Nephron progenitor cell (in vitro differentiated cells): ENCODE results near the gene CD200R1L.

Experiments
- DNase-seq: peaks from one replicate; pipeline ENCODE4 v3.0.0; 2021
- H3K27ac Mint-ChIP-seq: 2 replicates; pipeline ENCODE4 v1.8.0; 2021; ENCODE audit warnings: mild to moderate bottlenecking, moderate library complexity, mixed read lengths
- H3K27me3 Mint-ChIP-seq: 2 replicates; pipeline ENCODE4 v1.8.0; 2021; ENCODE audit warnings: mild to moderate bottlenecking, low read depth, mixed read lengths; ENCODE audit not compliant: poor library complexity
- H3K36me3 Mint-ChIP-seq: 2 replicates; pipeline ENCODE4 v1.8.0; 2021; ENCODE audit warnings: low read depth, mixed read lengths
- H3K4me1 Mint-ChIP-seq: 2 replicates; pipeline ENCODE4 v1.8.0; 2021; ENCODE audit warnings: mixed read lengths
- H3K4me3 Mint-ChIP-seq: 2 replicates; pipeline ENCODE4 v1.8.0; 2021; ENCODE audit warnings: mild to moderate bottlenecking, moderate library complexity, mixed read lengths
- H3K9me3 Mint-ChIP-seq: 2 replicates; pipeline ENCODE4 v1.8.0; 2021; ENCODE audit warnings: mild to moderate bottlenecking, moderate library complexity, mixed read lengths
- TF ChIP-seq, protein P1 (sequence below): fragments of 200-600 bp; sonication (generic); IDR thresholded peaks from 2 replicates; pipeline ENCODE4 v1.5.0; 2021; ENCODE audit warnings: antibody characterized with exemption

CD200R1L gene

DNA sequence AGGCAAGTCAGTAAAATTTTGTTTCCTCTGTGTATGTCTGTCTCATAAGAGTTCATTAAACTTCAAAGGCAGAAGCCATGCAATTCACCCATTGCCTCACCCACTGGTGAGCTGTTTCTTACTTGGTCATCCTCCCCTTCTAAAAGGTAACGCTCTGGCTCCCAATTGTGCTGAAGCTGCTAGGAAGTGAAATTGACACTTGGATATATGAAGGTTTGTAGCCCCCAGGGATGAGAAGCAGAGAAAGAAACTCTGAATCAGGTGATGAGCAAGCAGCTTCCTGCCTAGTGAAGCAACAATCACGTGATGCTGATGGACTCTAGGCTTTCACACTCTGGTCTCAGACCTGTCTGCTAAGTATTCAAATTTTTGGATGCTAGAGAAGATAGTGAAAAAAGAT is 70.7 kb downstream of the CD200R1L start:
- Mint-ChIP-seq H3K4me3 (no peak overlapping the region), H3K27ac (no peak overlapping the region), H3K9me3 (no peaks in the 10 kb centered on the region), H3K36me3 (no peaks in the 10 kb centered on the region), H3K27me3 (peaks cover 14% of the 10 kb centered on the region), H3K4me1 (no peaks in the 10 kb centered on the region)
- TF ChIP-seq, protein P1, sequence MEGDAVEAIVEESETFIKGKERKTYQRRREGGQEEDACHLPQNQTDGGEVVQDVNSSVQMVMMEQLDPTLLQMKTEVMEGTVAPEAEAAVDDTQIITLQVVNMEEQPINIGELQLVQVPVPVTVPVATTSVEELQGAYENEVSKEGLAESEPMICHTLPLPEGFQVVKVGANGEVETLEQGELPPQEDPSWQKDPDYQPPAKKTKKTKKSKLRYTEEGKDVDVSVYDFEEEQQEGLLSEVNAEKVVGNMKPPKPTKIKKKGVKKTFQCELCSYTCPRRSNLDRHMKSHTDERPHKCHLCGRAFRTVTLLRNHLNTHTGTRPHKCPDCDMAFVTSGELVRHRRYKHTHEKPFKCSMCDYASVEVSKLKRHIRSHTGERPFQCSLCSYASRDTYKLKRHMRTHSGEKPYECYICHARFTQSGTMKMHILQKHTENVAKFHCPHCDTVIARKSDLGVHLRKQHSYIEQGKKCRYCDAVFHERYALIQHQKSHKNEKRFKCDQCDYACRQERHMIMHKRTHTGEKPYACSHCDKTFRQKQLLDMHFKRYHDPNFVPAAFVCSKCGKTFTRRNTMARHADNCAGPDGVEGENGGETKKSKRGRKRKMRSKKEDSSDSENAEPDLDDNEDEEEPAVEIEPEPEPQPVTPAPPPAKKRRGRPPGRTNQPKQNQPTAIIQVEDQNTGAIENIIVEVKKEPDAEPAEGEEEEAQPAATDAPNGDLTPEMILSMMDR: no peak
- DNase-seq: no peak

DNA sequence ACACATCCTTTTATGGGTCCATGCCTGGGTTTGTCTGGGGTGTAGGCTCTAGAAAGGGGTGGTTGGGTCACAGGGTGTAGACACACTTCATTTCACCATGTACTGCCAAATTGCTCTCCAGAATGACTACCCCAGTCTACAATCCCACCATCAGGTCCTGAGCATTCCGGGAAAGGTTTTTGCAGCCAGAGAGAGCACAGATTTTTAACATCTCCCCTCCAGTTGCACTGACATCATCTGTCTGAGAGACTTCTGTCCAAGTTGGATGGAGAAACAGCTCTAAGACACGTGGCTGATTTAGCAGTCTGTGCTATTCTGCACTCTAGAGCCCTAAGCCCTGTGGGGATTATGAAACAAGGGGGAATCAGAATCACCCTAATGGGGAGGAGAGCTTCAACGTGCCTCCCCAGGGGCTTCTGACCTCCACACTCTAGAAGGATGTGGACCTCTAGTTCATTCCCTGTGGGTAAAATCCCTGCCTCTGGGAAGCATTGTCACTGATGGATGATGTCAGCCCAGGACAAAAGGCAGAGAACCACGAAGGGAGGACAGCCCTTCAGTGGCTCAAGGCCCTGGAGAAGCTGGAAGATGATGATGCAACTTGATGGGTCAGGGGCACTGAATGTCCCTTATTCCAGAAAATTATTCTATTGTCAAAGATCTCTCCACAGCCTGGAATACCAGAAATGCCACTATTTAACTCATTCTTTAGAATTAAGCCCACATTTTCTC is 71.5 kb downstream of the CD200R1L start:
- no peak for DNase-seq
- Mint-ChIP-seq H3K4me3 (no peak overlapping the region), H3K9me3 (no peaks in the 10 kb centered on the region), H3K36me3 (no peaks in the 10 kb centered on the region), H3K4me1 (no peaks in the 10 kb centered on the region), H3K27ac (no peak overlapping the region), H3K27me3 (peaks cover 15% of the 10 kb centered on the region)
- TF ChIP-seq, protein P1: no peak

DNA sequence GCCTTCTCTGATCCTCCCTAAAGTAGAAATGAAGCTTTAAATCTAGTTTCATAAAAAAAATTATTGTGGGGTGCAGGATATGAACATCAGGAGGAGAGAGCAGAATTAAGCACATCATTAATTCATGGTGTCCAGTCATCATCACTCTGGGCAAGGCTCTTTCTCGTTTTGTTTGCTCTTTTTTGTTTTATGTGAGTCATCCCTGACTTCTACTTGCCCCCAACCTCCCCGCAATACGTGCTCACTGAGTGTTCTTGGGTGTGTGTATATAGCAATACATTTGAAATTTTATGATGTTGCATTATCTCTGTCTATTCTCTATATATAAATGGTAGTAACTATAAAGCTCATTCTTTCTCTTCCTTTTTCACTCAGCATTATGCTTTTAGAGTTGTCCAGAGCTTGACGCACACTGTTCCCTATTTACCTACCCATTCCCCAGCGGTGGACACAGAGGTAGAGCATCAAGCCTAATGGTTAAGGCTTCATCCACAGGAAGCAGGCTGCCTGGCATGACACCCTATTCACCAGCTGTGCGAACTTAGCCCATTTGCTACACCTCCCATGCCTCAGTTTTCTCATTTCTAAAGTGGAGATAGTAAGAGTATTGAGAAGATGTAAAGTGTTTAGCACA is 72.3 kb downstream of the CD200R1L start:
- TF ChIP-seq, protein P1: no peak
- H3K27ac Mint-ChIP-seq: no peak overlapping the region
- no peak overlapping the region for H3K4me3 Mint-ChIP-seq
- H3K9me3 Mint-ChIP-seq: no peaks in the 10 kb centered on the region
- H3K36me3 Mint-ChIP-seq: no peaks in the 10 kb centered on the region
- peaks cover 15% of the 10 kb centered on the region for H3K27me3 Mint-ChIP-seq
- DNase-seq: no peak
- no peaks in the 10 kb centered on the region for H3K4me1 Mint-ChIP-seq

DNA sequence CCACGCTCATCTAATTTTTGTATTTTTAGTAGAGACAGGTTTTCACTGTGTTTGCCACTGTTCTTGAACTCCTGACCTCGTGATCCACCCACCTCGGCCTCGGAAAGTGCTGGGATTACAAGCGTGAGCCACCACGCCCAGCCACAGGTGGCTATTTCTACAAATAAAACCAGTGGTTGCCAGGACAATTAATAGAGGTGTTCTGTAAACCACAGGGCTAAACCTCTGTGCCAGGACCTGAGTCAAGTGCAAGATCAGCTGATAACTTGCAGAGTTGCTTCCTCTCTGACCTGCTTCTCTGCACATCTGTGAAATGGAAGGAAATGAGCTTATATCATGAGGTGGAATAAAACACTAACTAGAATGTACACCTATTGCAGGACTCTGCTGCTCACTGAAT is 72.8 kb downstream of the CD200R1L start:
- H3K36me3 Mint-ChIP-seq: no peaks in the 10 kb centered on the region
- no peak for DNase-seq
- peaks cover 11% of the 10 kb centered on the region for H3K27me3 Mint-ChIP-seq
- no peak overlapping the region for H3K27ac Mint-ChIP-seq
- TF ChIP-seq, protein P1: no peak
- no peaks in the 10 kb centered on the region for H3K4me1 Mint-ChIP-seq
- no peak overlapping the region for H3K4me3 Mint-ChIP-seq
- no peaks in the 10 kb centered on the region for H3K9me3 Mint-ChIP-seq

DNA sequence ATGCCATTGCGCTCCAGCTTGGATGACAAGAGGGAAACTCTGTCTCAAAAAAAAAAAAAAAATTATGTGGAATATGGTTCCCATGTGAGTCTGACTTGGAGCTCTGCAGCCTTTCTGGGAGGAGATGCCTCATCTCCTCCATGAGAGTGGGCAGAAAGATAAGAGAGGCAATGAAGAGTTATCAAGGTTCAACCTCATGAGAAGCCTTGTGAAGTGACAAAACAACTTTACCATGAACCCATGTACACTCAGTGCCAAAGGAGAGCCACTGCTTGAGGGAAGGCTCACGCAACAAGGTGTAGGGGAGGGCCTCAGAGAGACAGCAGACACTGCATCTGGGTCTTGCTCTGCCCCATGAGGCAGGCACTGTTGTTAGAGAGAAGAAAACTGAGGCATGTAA is 75.7 kb downstream of the CD200R1L start:
- H3K9me3 Mint-ChIP-seq: no peaks in the 10 kb centered on the region
- H3K27me3 Mint-ChIP-seq: peaks cover 2% of the 10 kb centered on the region
- no peaks in the 10 kb centered on the region for H3K36me3 Mint-ChIP-seq
- no peak for DNase-seq
- H3K27ac Mint-ChIP-seq: no peak overlapping the region
- no peak overlapping the region for H3K4me3 Mint-ChIP-seq
- TF ChIP-seq, protein P1: no peak
- no peaks in the 10 kb centered on the region for H3K4me1 Mint-ChIP-seq
